ENCODE results near the gene KCTD16. TPM values are rescaled to one million over a fixed set of nuclear protein-coding genes. Genes with fewer than 3 reads are reported as not detected.

Gene KCTD16
- total and polyA plus RNA-seq, 4 donors: 0.13 to 3.3 (median 2.7) TPM; not detected in 1

GRCh38 chr5:144315994-144316634 is 145.4 kb downstream of the KCTD16 start:
- intact Hi-C loops (cut with DNase I): no loop called here
- DNase-seq (no peak), ATAC-seq (ENCODE audit: low FRiP score) (no peak)
- WGBS, 2 donors: 92 to 93% methylated on average over 12 of the region's 12 CpGs
- Histone ChIP-seq H3K4me3 (ENCODE audit: low read length in 2 of 2) (no peak overlapping the region), H3K27ac (ENCODE audit: low read depth in 1 of 2, low read length in 2 of 2) (no peak overlapping the region), H3K36me3 (ENCODE audit: control insufficient read depth in 1 of 2, insufficient read depth in 2 of 2, low read length in 1 of 2) (no peaks in the 10 kb centered on the region), H3K9me3 (ENCODE audit: control insufficient read depth, low read length) (no peaks in the 10 kb centered on the region), H3K4me1 (ENCODE audit: control insufficient read depth in 1 of 2, insufficient read depth in 2 of 2, low read length in 2 of 2) (peaks cover 0 to 1% of the 10 kb centered on the region in 2 donors), H3K27me3 (ENCODE audit: control insufficient read depth in 1 of 2, insufficient read depth in 2 of 2, low read length in 1 of 2) (no peaks in the 10 kb centered on the region)

- no peak for ATAC-seq (ENCODE audit: low FRiP score)
Measured at GRCh38 chr5:144318011-144318410, 147.3 kb downstream of the KCTD16 start.

GRCh38 chr5:144318460-144318859 is 147.8 kb downstream of the KCTD16 start:
- Histone ChIP-seq H3K4me3 (ENCODE audit: low read length in 2 of 2) (no peak overlapping the region), H3K36me3 (ENCODE audit: control insufficient read depth in 1 of 2, insufficient read depth in 2 of 2, low read length in 1 of 2) (no peaks in the 10 kb centered on the region), H3K9me3 (ENCODE audit: control insufficient read depth, low read length) (no peaks in the 10 kb centered on the region), H3K27ac (ENCODE audit: low read depth in 1 of 2, low read length in 2 of 2) (no peak overlapping the region), H3K4me1 (ENCODE audit: control insufficient read depth in 1 of 2, insufficient read depth in 2 of 2, low read length in 2 of 2) (no peaks in the 10 kb centered on the region), H3K27me3 (ENCODE audit: control insufficient read depth in 1 of 2, insufficient read depth in 2 of 2, low read length in 1 of 2) (no peaks in the 10 kb centered on the region)
- 66 to 80% methylated on average over 4 of the region's 4 CpGs for WGBS, 2 donors
- no peak for DNase-seq
- no peak for ATAC-seq (ENCODE audit: low FRiP score)
- intact Hi-C loops (cut with DNase I): no loop called here

More at GRCh38 chr5:144318011-144318410, 147.3 kb downstream of the KCTD16 start:
- no peaks in the 10 kb centered on the region for H3K27me3 ChIP-seq (ENCODE audit: control insufficient read depth in 1 of 2, insufficient read depth in 2 of 2, low read length in 1 of 2)
- DNase-seq: no peak
- H3K27ac ChIP-seq (ENCODE audit: low read depth in 1 of 2, low read length in 2 of 2): no peak overlapping the region
- intact Hi-C loops (cut with DNase I): no loop called here
- H3K36me3 ChIP-seq (ENCODE audit: control insufficient read depth in 1 of 2, insufficient read depth in 2 of 2, low read length in 1 of 2): no peaks in the 10 kb centered on the region
- 72 to 81% methylated on average over 3 of the region's 3 CpGs for WGBS, 2 donors
- H3K9me3 ChIP-seq (ENCODE audit: control insufficient read depth, low read length): no peaks in the 10 kb centered on the region
- no peak overlapping the region for H3K4me3 ChIP-seq (ENCODE audit: low read length in 2 of 2)
- H3K4me1 ChIP-seq (ENCODE audit: control insufficient read depth in 1 of 2, insufficient read depth in 2 of 2, low read length in 2 of 2): no peaks in the 10 kb centered on the region

- WGBS, 2 donors: 43 to 48% methylated on average over 1 of the region's 1 CpG
Measured at GRCh38 chr5:144323181-144323580, 152.5 kb downstream of the KCTD16 start.

GRCh38 chr5:144325532-144325931 is 154.9 kb downstream of the KCTD16 start:
- Histone ChIP-seq H3K4me3 (ENCODE audit: low read length in 2 of 2) (no peak overlapping the region), H3K9me3 (ENCODE audit: control insufficient read depth, low read length) (no peaks in the 10 kb centered on the region), H3K4me1 (ENCODE audit: control insufficient read depth in 1 of 2, insufficient read depth in 2 of 2, low read length in 2 of 2) (no peaks in the 10 kb centered on the region), H3K27me3 (ENCODE audit: control insufficient read depth in 1 of 2, insufficient read depth in 2 of 2, low read length in 1 of 2) (no peaks in the 10 kb centered on the region), H3K36me3 (ENCODE audit: control insufficient read depth in 1 of 2, insufficient read depth in 2 of 2, low read length in 1 of 2) (no peaks in the 10 kb centered on the region), H3K27ac (ENCODE audit: low read depth in 1 of 2, low read length in 2 of 2) (no peak overlapping the region)
- WGBS, 2 donors: 79% methylated on average over 3 of the region's 3 CpGs
- no peak for ATAC-seq (ENCODE audit: low FRiP score)
- no peak for DNase-seq
- intact Hi-C loops (cut with DNase I): no loop called here

More at GRCh38 chr5:144323181-144323580, 152.5 kb downstream of the KCTD16 start:
- DNase-seq (no peak), ATAC-seq (ENCODE audit: low FRiP score) (no peak)
- H3K27me3 ChIP-seq (ENCODE audit: control insufficient read depth in 1 of 2, insufficient read depth in 2 of 2, low read length in 1 of 2): no peaks in the 10 kb centered on the region
- H3K27ac ChIP-seq (ENCODE audit: low read depth in 1 of 2, low read length in 2 of 2): no peak overlapping the region
- no peaks in the 10 kb centered on the region for H3K4me1 ChIP-seq (ENCODE audit: control insufficient read depth in 1 of 2, insufficient read depth in 2 of 2, low read length in 2 of 2)
- no peaks in the 10 kb centered on the region for H3K9me3 ChIP-seq (ENCODE audit: control insufficient read depth, low read length)
- intact Hi-C loops (cut with DNase I): no loop called here
- H3K4me3 ChIP-seq (ENCODE audit: low read length in 2 of 2): no peak overlapping the region
- no peaks in the 10 kb centered on the region for H3K36me3 ChIP-seq (ENCODE audit: control insufficient read depth in 1 of 2, insufficient read depth in 2 of 2, low read length in 1 of 2)

GRCh38 chr5:144328494-144328893 is 157.8 kb downstream of the KCTD16 start:
- no peak for ATAC-seq (ENCODE audit: low FRiP score)
- H3K4me1 ChIP-seq (ENCODE audit: control insufficient read depth in 1 of 2, insufficient read depth in 2 of 2, low read length in 2 of 2): no peaks in the 10 kb centered on the region
- 83 to 96% methylated on average over 2 of the region's 2 CpGs for WGBS, 2 donors

GRCh38 chr5:144328980-144329379 is 158.3 kb downstream of the KCTD16 start:
- intact Hi-C loops (cut with DNase I): no loop called here
- Histone ChIP-seq H3K9me3 (ENCODE audit: control insufficient read depth, low read length) (peaks cover 2% of the 10 kb centered on the region), H3K4me3 (ENCODE audit: low read length in 2 of 2) (no peak overlapping the region), H3K27ac (ENCODE audit: low read depth in 1 of 2, low read length in 2 of 2) (no peak overlapping the region), H3K27me3 (ENCODE audit: control insufficient read depth in 1 of 2, insufficient read depth in 2 of 2, low read length in 1 of 2) (no peaks in the 10 kb centered on the region), H3K4me1 (ENCODE audit: control insufficient read depth in 1 of 2, insufficient read depth in 2 of 2, low read length in 2 of 2) (no peaks in the 10 kb centered on the region), H3K36me3 (ENCODE audit: control insufficient read depth in 1 of 2, insufficient read depth in 2 of 2, low read length in 1 of 2) (no peaks in the 10 kb centered on the region)
- ATAC-seq (ENCODE audit: low FRiP score): no peak
- no peak for DNase-seq

More at GRCh38 chr5:144328494-144328893, 157.8 kb downstream of the KCTD16 start:
- H3K36me3 ChIP-seq (ENCODE audit: control insufficient read depth in 1 of 2, insufficient read depth in 2 of 2, low read length in 1 of 2): no peaks in the 10 kb centered on the region
- no peaks in the 10 kb centered on the region for H3K27me3 ChIP-seq (ENCODE audit: control insufficient read depth in 1 of 2, insufficient read depth in 2 of 2, low read length in 1 of 2)
- DNase-seq: no peak
- no peak overlapping the region for H3K27ac ChIP-seq (ENCODE audit: low read depth in 1 of 2, low read length in 2 of 2)
- H3K4me3 ChIP-seq (ENCODE audit: low read length in 2 of 2): no peak overlapping the region
- no peaks in the 10 kb centered on the region for H3K9me3 ChIP-seq (ENCODE audit: control insufficient read depth, low read length)
- intact Hi-C loops (cut with DNase I): no loop called here

- intact Hi-C loops (cut with DNase I): no loop called here
- H3K36me3 ChIP-seq (ENCODE audit: control insufficient read depth in 1 of 2, insufficient read depth in 2 of 2, low read length in 1 of 2): no peaks in the 10 kb centered on the region
- no peak for DNase-seq
- no peaks in the 10 kb centered on the region for H3K27me3 ChIP-seq (ENCODE audit: control insufficient read depth in 1 of 2, insufficient read depth in 2 of 2, low read length in 1 of 2)
- no peaks in the 10 kb centered on the region for H3K4me1 ChIP-seq (ENCODE audit: control insufficient read depth in 1 of 2, insufficient read depth in 2 of 2, low read length in 2 of 2)
- H3K4me3 ChIP-seq (ENCODE audit: low read length in 2 of 2): no peak overlapping the region
- peaks cover 2% of the 10 kb centered on the region for H3K9me3 ChIP-seq (ENCODE audit: control insufficient read depth, low read length)
- no peak for ATAC-seq (ENCODE audit: low FRiP score)
- no peak overlapping the region for H3K27ac ChIP-seq (ENCODE audit: low read depth in 1 of 2, low read length in 2 of 2)
Measured at GRCh38 chr5:144329681-144330080, 159.0 kb downstream of the KCTD16 start.

GRCh38 chr5:144331361-144331760 is 160.7 kb downstream of the KCTD16 start:
- Histone ChIP-seq H3K27ac (ENCODE audit: low read depth in 1 of 2, low read length in 2 of 2) (no peak overlapping the region), H3K4me1 (ENCODE audit: control insufficient read depth in 1 of 2, insufficient read depth in 2 of 2, low read length in 2 of 2) (no peaks in the 10 kb centered on the region), H3K36me3 (ENCODE audit: control insufficient read depth in 1 of 2, insufficient read depth in 2 of 2, low read length in 1 of 2) (no peaks in the 10 kb centered on the region), H3K4me3 (ENCODE audit: low read length in 2 of 2) (no peak overlapping the region), H3K9me3 (ENCODE audit: control insufficient read depth, low read length) (peaks cover 2% of the 10 kb centered on the region), H3K27me3 (ENCODE audit: control insufficient read depth in 1 of 2, insufficient read depth in 2 of 2, low read length in 1 of 2) (no peaks in the 10 kb centered on the region)
- no peak for DNase-seq
- no peak for ATAC-seq (ENCODE audit: low FRiP score)
- intact Hi-C loops (cut with DNase I): no loop called here
